H1 (cell line): ENCODE data around the gene SNX33. TPM values are rescaled to one million over a fixed set of nuclear protein-coding genes. Genes with fewer than 3 reads are reported as not detected.

ENCODE experiments used
- CTCF ChIA-PET: fragments of 300-600 bp; sonication (Branson Sonifier 250); formaldehyde crosslinking; loops from one replicate; lab custom pipeline; 2021; ENCODE audit not compliant: partially characterized antibody; lab: Charles Lee
- POLR2A ChIA-PET: fragments of 300-600 bp; sonication (Branson Sonifier 250); formaldehyde crosslinking; loops from one replicate; lab custom pipeline; 2021; ENCODE audit warnings: inconsistent platforms; ENCODE audit not compliant: partially characterized antibody; lab: Charles Lee
- DNase-seq, 2 experiments: peaks; one replicate each; pipeline versions ENCODE4 v3.0.0 to v3.0.0-alpha.2; 2010 to 2022; ENCODE audit warnings: low spot score in 2 of 2, low read depth in 1 of 2, mixed read lengths in 1 of 2
- FAIRE-seq: peaks from 2 replicates; lab custom pipeline; 2011; peaks lifted over from hg19 to GRCh38; lab: Jason Lieb, UNC
- H2AFZ ChIP-seq: 2 replicates; pipeline ENCODE4 v1.8.1; 2012; ENCODE audit warnings: low read length, inconsistent platforms
- H2AK5ac ChIP-seq: 2 replicates; pipeline ENCODE4 v1.6.1; 2013; ENCODE audit warnings: low read depth, low read length
- H2BK120ac ChIP-seq: replicated peaks from 2 replicates; pipeline ENCODE3; 2013; ENCODE audit warnings: low read depth, low read length, inconsistent platforms
- H2BK12ac ChIP-seq: 2 replicates; pipeline ENCODE4 v1.6.1; 2013; ENCODE audit warnings: low read depth, low read length
- H2BK15ac ChIP-seq: 2 replicates; pipeline ENCODE4 v1.6.1; 2013; ENCODE audit warnings: low read length
- H2BK20ac ChIP-seq: 2 replicates; pipeline ENCODE4 v1.6.1; 2013; ENCODE audit warnings: low read length
- H2BK5ac ChIP-seq: 2 replicates; pipeline ENCODE4 v1.6.1; 2013; ENCODE audit warnings: low read depth, low read length
- H3K14ac ChIP-seq: 2 replicates; pipeline ENCODE4 v1.6.1; 2013; ENCODE audit warnings: inconsistent platforms; ENCODE audit not compliant: insufficient read length
- H3K18ac ChIP-seq: 2 replicates; pipeline ENCODE4 v1.6.1; 2013; ENCODE audit warnings: low read length; ENCODE audit errors: extremely low read depth
- H3K23ac ChIP-seq: 2 replicates; pipeline ENCODE4 v1.6.1; 2013; ENCODE audit warnings: inconsistent platforms; ENCODE audit not compliant: insufficient read length
- H3K23me2 ChIP-seq: 2 replicates; pipeline ENCODE4 v1.6.1; 2013; ENCODE audit warnings: low read depth, low read length
- H3K27ac ChIP-seq: 2 replicates; pipeline ENCODE4 v1.6.1; 2011; ENCODE audit warnings: low read depth, low read length, inconsistent platforms
- H3K27me3 ChIP-seq, 4 experiments: replicated peaks in 1 of 4; 1 replicate in 1 of 4; 2 replicates in 3 of 4; pipeline versions ENCODE4 v1.6.1 to v1.8.1; 2011 to 2013; ENCODE audit warnings: low read length in 3 of 4, mild to moderate bottlenecking in 3 of 4, inconsistent platforms in 2 of 4, mixed read lengths in 2 of 4, moderate library complexity in 1 of 4; ENCODE audit not compliant: control insufficient read depth in 3 of 4, insufficient read depth in 3 of 4; ENCODE audit errors: extremely low read depth in 1 of 4
- H3K36me3 ChIP-seq, 4 experiments: 2 replicates each; pipeline versions ENCODE4 v1.6.1 to v1.8.1; 2011 to 2013; ENCODE audit warnings: mild to moderate bottlenecking in 4 of 4, low read length in 3 of 4, moderate library complexity in 2 of 4, control low read depth in 1 of 4, inconsistent platforms in 1 of 4; ENCODE audit not compliant: insufficient read depth in 4 of 4, control insufficient read depth in 2 of 4
- H3K4ac ChIP-seq: replicated peaks from 2 replicates; pipeline ENCODE3; 2013; ENCODE audit warnings: low read length, low read depth, mixed read lengths, inconsistent platforms; ENCODE audit not compliant: insufficient read length
- H3K4me1 ChIP-seq, 4 experiments: replicated peaks in 1 of 4; 1 replicate in 1 of 4; 2 replicates in 3 of 4; pipeline versions ENCODE4 v1.6.1 to v1.8.1; 2011 to 2013; ENCODE audit warnings: low read length in 3 of 4, inconsistent platforms in 2 of 4, mixed read lengths in 1 of 4; ENCODE audit not compliant: insufficient read depth in 4 of 4, control insufficient read depth in 3 of 4
- H3K4me2 ChIP-seq, 2 experiments: 2 replicates each; pipeline versions ENCODE4 v1.6.1 to v1.8.1; 2011 to 2013; ENCODE audit warnings: low read depth in 2 of 2, low read length in 2 of 2, control low read depth in 1 of 2, inconsistent platforms in 1 of 2, mild to moderate bottlenecking in 1 of 2; ENCODE audit not compliant: insufficient read depth in 1 of 2
- H3K4me3 ChIP-seq, 4 experiments: fragments of 200-600, 300-600 bp in 1 of 4; sonication (generic), shearing (Covaris generic), sonication (Bioruptor Twin) in 1 of 4; 2 replicates each; pipeline versions ENCODE4 v1.5.1 to v1.8.1; 2011 to 2016; ENCODE audit warnings: low read length in 4 of 4, low read depth in 3 of 4, control low read depth in 2 of 4, inconsistent platforms in 2 of 4, mild to moderate bottlenecking in 2 of 4, mixed read lengths in 1 of 4, moderate library complexity in 1 of 4; ENCODE audit not compliant: insufficient read depth in 2 of 4; ENCODE audit errors: extremely low read depth in 1 of 4
- H3K56ac ChIP-seq: replicated peaks from 2 replicates; pipeline ENCODE3; 2013; ENCODE audit warnings: low read depth, mild to moderate bottlenecking, mixed read lengths, low read length, inconsistent platforms; ENCODE audit not compliant: insufficient read length
- H3K79me1 ChIP-seq: 2 replicates; pipeline ENCODE4 v1.6.1; 2013; ENCODE audit warnings: low read depth, low read length, control low read depth
- H3K79me2 ChIP-seq, 2 experiments: 2 replicates each; pipeline versions ENCODE4 v1.6.1 to v1.8.1; 2012 to 2013; ENCODE audit warnings: low read length in 2 of 2, mild to moderate bottlenecking in 2 of 2, inconsistent platforms in 1 of 2; ENCODE audit not compliant: insufficient read depth in 2 of 2, control insufficient read depth in 1 of 2
- H3K9ac ChIP-seq, 4 experiments: replicated peaks in 1 of 4; 1 replicate in 1 of 4; 2 replicates in 3 of 4; pipeline versions ENCODE4 v1.6.1 to v1.8.1; 2011 to 2013; ENCODE audit warnings: low read depth in 3 of 4, low read length in 3 of 4, control low read depth in 2 of 4, mild to moderate bottlenecking in 2 of 4, moderate library complexity in 2 of 4, inconsistent platforms in 1 of 4; ENCODE audit errors: extremely low read depth in 1 of 4
- H3K9me3 ChIP-seq, 2 experiments: 2 replicates each; pipeline versions ENCODE4 v1.6.1 to v1.8.1; 2012 to 2013; ENCODE audit warnings: mild to moderate bottlenecking in 2 of 2, moderate library complexity in 2 of 2, control low read depth in 1 of 2, inconsistent platforms in 1 of 2, low read depth in 1 of 2, low read length in 1 of 2, mixed read lengths in 1 of 2; ENCODE audit not compliant: insufficient read depth in 2 of 2
- H4K20me1 ChIP-seq, 2 experiments: replicated peaks in 1 of 2; 2 replicates each; pipeline versions ENCODE3 to v1.8.1; 2011 to 2013; ENCODE audit warnings: inconsistent platforms in 2 of 2, low read length in 2 of 2, mild to moderate bottlenecking in 1 of 2; ENCODE audit not compliant: insufficient read depth in 2 of 2, control insufficient read depth in 1 of 2
- H4K5ac ChIP-seq: 2 replicates; pipeline ENCODE4 v1.6.1; 2013; ENCODE audit warnings: low read length, low read depth, mixed read lengths, inconsistent platforms; ENCODE audit not compliant: insufficient read length
- H4K8ac ChIP-seq: 2 replicates; pipeline ENCODE4 v1.8.0; 2013; ENCODE audit warnings: mild to moderate bottlenecking, moderate library complexity, low read length, inconsistent platforms; ENCODE audit not compliant: insufficient read depth; ENCODE audit errors: extremely low read depth
- H4K91ac ChIP-seq: replicated peaks from 2 replicates; pipeline ENCODE3; 2013; ENCODE audit warnings: low read length, mixed read lengths, inconsistent platforms; ENCODE audit not compliant: insufficient read length
- RNF2 ChIP-seq: fragments of 200-900, 300-1000 bp; sonication (generic); IDR thresholded peaks from 2 replicates; pipeline ENCODE4 v1.7.1; 2016; ENCODE audit warnings: borderline replicate concordance, low read depth, mild to moderate bottlenecking, antibody characterized with exemption, low read length; ENCODE audit not compliant: poor library complexity, severe bottlenecking; ENCODE audit errors: missing control alignments
- WGBS, 2 experiments: shearing (Covaris generic) in 1 of 2; methylation state at CpG; one replicate each; pipeline versions ENCODE4 v1.1.6 to v1.1.7; 2013 to 2015; ENCODE audit warnings: low lambda C conversion rate in 2 of 2, mixed read lengths in 2 of 2, inconsistent platforms in 1 of 2, low coverage in 1 of 2, missing lambda C conversion rate in 1 of 2; ENCODE audit not compliant: insufficient replicate concordance in 2 of 2, insufficient coverage in 1 of 2, insufficient read length in 1 of 2; ENCODE audit errors: extremely low coverage in 1 of 2, missing lambda C conversion rate in 1 of 2; 5-methylcytosine and 5-hydroxymethylcytosine counted together
- polyA plus RNA-seq, 7 experiments: library from polyadenylated mRNA; depleted of rRNA in 3 of 7; stranded (reverse) in 5 of 7; unstranded in 2 of 7; fragments of >200 nt in 5 of 7; fragments of 200-250 nt in 2 of 7; gene quantifications; 1 replicate in 5 of 7; 2 replicates in 1 of 7; 4 replicates in 1 of 7; pipeline versions ENCODE4 v1.2.1 to v1.2.3, GENCODE V29; 2011 to 2013; ENCODE audit warnings: missing spikeins in 2 of 7, mixed read lengths in 2 of 7
- total RNA-seq: library from RNA; stranded (reverse); fragmentation: NEBNext Ultra II Directional; extraction: Animal tissue kit (Norgen Biotek cat#: 25700); gene quantifications from 2 replicates; pipeline ENCODE4 v1.2.1, GENCODE V29; 2021

The SNX33 gene
- total and polyA plus RNA-seq, 2 of the 8 experiments (the other 6 are each of a cell fraction or from before 2014, with no cell fraction given) = 14.3 to 22.9 TPM

DNA sequence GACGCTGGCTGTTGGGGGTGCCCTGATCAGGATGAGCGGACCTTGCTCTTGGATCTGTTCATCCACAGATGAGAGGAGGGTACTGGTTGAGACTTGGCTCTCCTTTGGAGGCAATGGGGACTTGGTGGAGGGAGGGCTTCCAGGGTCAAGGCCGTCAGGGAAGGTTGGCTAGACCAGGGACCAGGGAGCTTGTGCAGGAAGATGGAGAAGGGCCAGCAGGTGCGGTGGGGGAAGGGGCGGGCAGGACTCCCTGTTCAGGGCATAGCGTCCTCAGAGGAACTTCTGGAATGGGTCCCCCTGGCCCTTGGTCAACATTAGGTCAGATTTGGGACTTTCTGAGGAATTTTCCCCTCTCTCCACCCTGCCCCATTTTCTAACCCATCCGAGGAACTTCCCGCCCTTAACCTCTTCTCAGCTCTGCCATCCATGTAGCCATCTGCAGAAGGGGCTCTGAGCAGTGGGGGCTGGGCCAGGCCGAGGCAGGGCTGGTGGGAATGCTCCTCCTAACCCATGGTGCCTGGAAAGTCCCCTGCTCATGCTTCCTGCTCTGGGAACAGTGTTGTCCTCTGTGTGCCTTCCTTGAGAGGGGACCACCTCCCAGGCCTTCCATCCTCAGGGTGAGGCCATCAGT, 11.5 kb downstream of the SNX33 start:
- no peak overlapping the region for H3K4ac ChIP-seq
- no peaks in the 10 kb centered on the region for H3K9me3 ChIP-seq
- no peak overlapping the region for H4K8ac ChIP-seq
- ChIA-PET CTCF (interaction anchor here (1.0 to 1.9 kb wide), 4 partner anchors 12 to 25 kb away, joined by 3 to 4 read pairs (median 3); no protein-coding TSS in a partner anchor), POLR2A (interaction anchor here (0.9 to 1.2 kb wide), 3 partner anchors 10 to 22 kb away, joined by 3 to 5 read pairs (median 3); partner anchors contain the start of gene SNX33)
- no peak overlapping the region for H3K9ac ChIP-seq
- H3K4me1 ChIP-seq = peaks cover 0 to 6% (median 2%) of the 10 kb centered on the region in 4 experiments; a peak in 2 of 7 replicates
- no peak overlapping the region for H3K4me3 ChIP-seq
- no peak overlapping the region for H3K14ac ChIP-seq
- no peak overlapping the region for H2AFZ ChIP-seq
- H4K5ac ChIP-seq = no peak overlapping the region
- no peak overlapping the region for H3K56ac ChIP-seq
- WGBS, 2 experiments = 90% methylated on average over 9 of the region's 9 CpGs; no CpG with 5 or more reads in 1 of the 2 experiments
- DNase-seq (no peak), FAIRE-seq (no peak)
- no peak overlapping the region for H2BK12ac ChIP-seq
- peaks cover 5 to 23% of the 10 kb centered on the region in 2 experiments for H4K20me1 ChIP-seq
- H3K36me3 ChIP-seq = 0 out of 8 replicates have a peak, but pooled peaks cover 0 to 4% (median 0%) of the 10 kb centered on the region in 4 experiments
- H3K27ac ChIP-seq = no peak overlapping the region
- peaks cover 0 to 3% (median 0%) of the 10 kb centered on the region in 4 experiments; a peak in 1 of 7 replicates for H3K27me3 ChIP-seq
- peaks cover 0 to 15% of the 10 kb centered on the region in 2 experiments; a peak in 1 of 4 replicates for H3K79me2 ChIP-seq
- H2BK20ac ChIP-seq = no peak overlapping the region
- no peak overlapping the region for H4K91ac ChIP-seq
- no peak overlapping the region for H3K4me2 ChIP-seq
- H3K23me2 ChIP-seq = no peaks in the 10 kb centered on the region; the same call in 1 of the 2 replicates
- no peak overlapping the region for H2BK5ac ChIP-seq
- H2BK15ac ChIP-seq = no peak overlapping the region
- TF ChIP-seq RNF2 = no peak
- H3K79me1 ChIP-seq = peaks cover 7% of the 10 kb centered on the region
- no peak overlapping the region for H2AK5ac ChIP-seq
- no peak overlapping the region for H3K23ac ChIP-seq
- H3K18ac ChIP-seq = no peak overlapping the region
- no peak overlapping the region for H2BK120ac ChIP-seq
